AG10803 (cell line): Measurements from ENCODE around the gene LALBA.
"Not testable (repeated sequence)": the region's sequence is repeated elsewhere in the genome, so short reads cannot be mapped to it uniquely, and the experiment has no call there.

Source experiments
- DNase-seq: peaks from one replicate; pipeline ENCODE4 v3.0.0; 2010; ENCODE audit warnings: low read depth
- H3K4me3 ChIP-seq: 2 replicates; pipeline ENCODE4 v1.5.1; 2011; ENCODE audit warnings: mild to moderate bottlenecking, low read length, control low read depth
- CTCF ChIP-seq: conservative IDR thresholded peaks from 2 replicates; pipeline ENCODE4 v1.5.1; 2011; ENCODE audit warnings: mild to moderate bottlenecking, low read length, control low read depth, inconsistent platforms

The LALBA gene

GRCh38 chr12:48556631-48557030 lies 13.2 kb downstream of the LALBA start:
- H3K4me3 ChIP-seq = no peak overlapping the region
- TF ChIP-seq CTCF = no peak
- no peak for DNase-seq

- DNase-seq, H3K4me3 ChIP-seq: not testable (repeated sequence)
These were observed 16.0 kb downstream of the LALBA start for GRCh38 chr12:48553666-48554343.

GRCh38 chr12:48551636-48552035 lies 18.2 kb downstream of the LALBA start:
- H3K4me3 ChIP-seq, DNase-seq: not testable (repeated sequence)

GRCh38 chr12:48547012-48547411 lies 22.8 kb downstream of the LALBA start:
- not testable (repeated sequence) for DNase-seq, H3K4me3 ChIP-seq

GRCh38 chr12:48545833-48546469 lies 23.9 kb downstream of the LALBA start:
- TF ChIP-seq CTCF = no peak
- DNase-seq = no peak
- H3K4me3 ChIP-seq = no peak overlapping the region

- peak; percentile 70 for TF ChIP-seq CTCF
- peak; percentile 11 for DNase-seq
These were observed 27.4 kb downstream of the LALBA start for GRCh38 chr12:48542300-48542928.

GRCh38 chr12:48536602-48537001 lies 33.2 kb downstream of the LALBA start:
- no peak for DNase-seq

More at GRCh38 chr12:48542300-48542928, 27.4 kb downstream of the LALBA start:
- H3K4me3 ChIP-seq = no peak overlapping the region

GRCh38 chr12:48532601-48533000 lies 37.2 kb downstream of the LALBA start:
- DNase-seq = no peak
- no peak overlapping the region for H3K4me3 ChIP-seq
- no peak for TF ChIP-seq CTCF

More at GRCh38 chr12:48536602-48537001, 33.2 kb downstream of the LALBA start:
- TF ChIP-seq CTCF = no peak
- no peak overlapping the region for H3K4me3 ChIP-seq
